AG10803 (cell line): ENCODE results near the gene SPTLC1.
"Not testable (repeated sequence)": the region's sequence is repeated elsewhere in the genome, so short reads cannot be mapped to it uniquely, and the experiment has no call there.

Experiments used
- DNase-seq: peaks from one replicate; pipeline ENCODE4 v3.0.0; 2010; ENCODE audit warnings: low read depth
- H3K4me3 ChIP-seq: 2 replicates; pipeline ENCODE4 v1.5.1; 2011; ENCODE audit warnings: mild to moderate bottlenecking, low read length, control low read depth
- CTCF ChIP-seq: conservative IDR thresholded peaks from 2 replicates; pipeline ENCODE4 v1.5.1; 2011; ENCODE audit warnings: mild to moderate bottlenecking, low read length, control low read depth, inconsistent platforms

The SPTLC1 gene

GRCh38 chr9:92115071-92115858 lies at the start of gene SPTLC1:
TSS of gene SPTLC1 (minus strand) at chr9:92115413. CDS start at chr9:92115370, 43 bp downstream.
- H3K4me3 ChIP-seq, result peak within 1 kb of the TSS; percentile 89
- DNase-seq, result peak; percentile 90
- no peak for TF ChIP-seq CTCF

GRCh38 chr9:92164975-92165374 lies 49.8 kb upstream of the SPTLC1 start:
- TF ChIP-seq CTCF, result no peak
- no peak overlapping the region for H3K4me3 ChIP-seq
- no peak for DNase-seq

GRCh38 chr9:92164490-92164889 lies 49.3 kb upstream of the SPTLC1 start:
- no peak overlapping the region for H3K4me3 ChIP-seq
- DNase-seq, result no peak
- TF ChIP-seq CTCF, result no peak

- H3K4me3 ChIP-seq, result no peak overlapping the region
- DNase-seq, result no peak
- no peak for TF ChIP-seq CTCF
Observed at GRCh38 chr9:92163276-92163675, 48.1 kb upstream of the SPTLC1 start.

- no peak overlapping the region for H3K4me3 ChIP-seq
- DNase-seq, result no peak
- no peak for TF ChIP-seq CTCF
Observed at GRCh38 chr9:92160786-92161185, 45.6 kb upstream of the SPTLC1 start.

GRCh38 chr9:92159058-92159457 lies 43.8 kb upstream of the SPTLC1 start:
- H3K4me3 ChIP-seq, result no peak overlapping the region
- DNase-seq, result no peak
- TF ChIP-seq CTCF, result no peak

GRCh38 chr9:92158097-92158601 lies 42.9 kb upstream of the SPTLC1 start:
- no peak overlapping the region for H3K4me3 ChIP-seq
- DNase-seq, result no peak
- TF ChIP-seq CTCF, result no peak

- not testable (repeated sequence) for DNase-seq, H3K4me3 ChIP-seq
Observed at GRCh38 chr9:92155736-92156135, 40.5 kb upstream of the SPTLC1 start.
